BLaER1 (cell line): Measurements from ENCODE around the gene PRM3.
A peak's percentile ranks its signal among the peaks of the same experiment; 100 is the strongest.

Experiments used
- H3K27ac ChIP-seq: shearing (Covaris generic); formaldehyde crosslinking; 2 replicates; pipeline ENCODE4 v1.8.1; 2022
- H3K27me3 ChIP-seq: shearing (Covaris generic); formaldehyde crosslinking; 2 replicates; pipeline ENCODE4 v1.8.1; 2022
- H3K36me3 ChIP-seq: shearing (Covaris generic); formaldehyde crosslinking; 2 replicates; pipeline ENCODE4 v1.8.1; 2022
- H3K4me1 ChIP-seq: shearing (Covaris generic); formaldehyde crosslinking; 2 replicates; pipeline ENCODE4 v1.8.1; 2022
- H3K4me2 ChIP-seq: shearing (Covaris generic); formaldehyde crosslinking; 2 replicates; pipeline ENCODE4 v1.8.1; 2022
- H3K4me3 ChIP-seq: shearing (Covaris generic); formaldehyde crosslinking; 2 replicates; pipeline ENCODE4 v1.8.1; 2022
- H3K9ac ChIP-seq: shearing (Covaris generic); formaldehyde crosslinking; 2 replicates; pipeline ENCODE4 v1.8.1; 2022
- H3K9me3 ChIP-seq: shearing (Covaris generic); formaldehyde crosslinking; 2 replicates; pipeline ENCODE4 v1.8.1; 2022
- H4K20me1 ChIP-seq: shearing (Covaris generic); formaldehyde crosslinking; 2 replicates; pipeline ENCODE4 v1.8.1; 2022
- Cebpa-rat ChIP-seq: shearing (Covaris generic); IDR thresholded peaks from 2 replicates; pipeline ENCODE4 v1.8.1; 2022

Gene PRM3

GRCh38 chr16:11313493-11314308 is 40.3 kb upstream of the PRM3 start:
- no peaks in the 10 kb centered on the region for H3K27me3 ChIP-seq
- no peak for TF ChIP-seq Cebpa-rat
- peak overlapping the region; percentile 64 for H3K27ac ChIP-seq
- no peak overlapping the region; the same call in 1 of the 2 replicates for H3K9ac ChIP-seq
- peaks cover 80% of the 10 kb centered on the region for H3K4me1 ChIP-seq
- H3K36me3 ChIP-seq, result no peaks in the 10 kb centered on the region
- no peaks in the 10 kb centered on the region for H4K20me1 ChIP-seq
- peak overlapping the region; percentile 82 for H3K4me2 ChIP-seq
- no peaks in the 10 kb centered on the region for H3K9me3 ChIP-seq
- H3K4me3 ChIP-seq, result no peak overlapping the region

GRCh38 chr16:11312718-11313492 is 39.5 kb upstream of the PRM3 start:
- Histone ChIP-seq H3K27ac (peak overlapping the region; percentile 64), H3K4me1 (peaks cover 88% of the 10 kb centered on the region), H4K20me1 (no peaks in the 10 kb centered on the region), H3K9ac (peak overlapping the region; percentile 4; the same call in 1 of the 2 replicates), H3K4me2 (peak overlapping the region; percentile 70), H3K27me3 (no peaks in the 10 kb centered on the region), H3K9me3 (peaks cover 7% of the 10 kb centered on the region), H3K4me3 (0 out of 2 replicates have a peak overlapping the region, but pooled peaks have one; percentile 5), H3K36me3 (no peaks in the 10 kb centered on the region)
- no peak for TF ChIP-seq Cebpa-rat

DNA sequence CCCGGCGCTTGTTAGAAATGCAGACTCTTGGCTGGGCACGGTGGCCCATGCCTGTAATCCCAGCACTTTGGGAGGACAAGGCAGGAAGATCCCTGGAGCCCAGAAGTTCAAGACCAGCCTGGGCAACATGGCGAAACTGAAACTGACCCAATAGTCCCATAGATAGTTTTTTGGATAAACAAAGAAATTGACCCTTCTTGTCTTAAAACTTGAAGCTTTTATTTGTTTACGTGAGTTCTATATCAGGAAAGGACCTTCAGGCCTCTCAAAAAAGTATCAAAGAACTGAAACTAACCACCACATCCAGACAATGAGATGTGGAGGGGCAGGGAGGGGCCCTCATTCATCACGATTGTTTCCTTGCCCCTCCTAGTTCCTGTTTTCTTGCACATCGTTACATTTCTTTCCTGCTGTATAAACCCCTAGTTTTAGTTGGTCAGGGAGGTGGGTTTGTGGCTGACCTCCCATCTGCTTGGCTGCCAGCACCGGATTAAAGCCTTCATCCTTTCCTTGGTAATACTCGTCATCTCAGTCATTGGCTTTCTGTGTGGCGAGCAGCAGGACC is 37.6 kb upstream of the PRM3 start:
- H3K4me3 ChIP-seq, result 0 out of 2 replicates have a peak overlapping the region, but pooled peaks have one; percentile 0
- peak overlapping the region; percentile 90 for H3K27ac ChIP-seq
- peak overlapping the region; percentile 55; the same call in 1 of the 2 replicates for H3K9ac ChIP-seq

DNA sequence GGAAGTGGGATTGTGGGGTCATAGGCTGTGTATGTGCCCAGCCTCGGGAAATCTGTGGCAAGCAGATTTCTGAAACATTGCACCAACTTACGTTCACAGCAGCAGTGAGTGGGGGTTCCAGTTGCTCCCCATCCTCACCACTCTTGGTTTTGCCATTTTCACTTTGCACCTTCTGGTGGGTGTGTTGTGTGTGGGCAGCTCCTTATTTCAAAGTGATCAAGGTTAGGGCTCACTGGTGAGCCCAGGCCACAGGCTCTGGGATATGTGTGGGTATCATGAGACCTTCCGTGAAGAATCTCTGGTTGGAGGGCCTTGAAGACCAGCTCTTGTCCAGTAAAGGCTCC is 37.2 kb upstream of the PRM3 start:
- no peaks in the 10 kb centered on the region for H3K36me3 ChIP-seq
- H3K9ac ChIP-seq, result peak overlapping the region; percentile 55; the same call in 1 of the 2 replicates
- H3K27ac ChIP-seq, result peak overlapping the region; percentile 90
- H3K9me3 ChIP-seq, result peaks cover 29% of the 10 kb centered on the region
- H3K4me3 ChIP-seq, result 0 out of 2 replicates have a peak overlapping the region, but pooled peaks have one; percentile 0
- no peaks in the 10 kb centered on the region for H4K20me1 ChIP-seq
- no peaks in the 10 kb centered on the region for H3K27me3 ChIP-seq
- peak overlapping the region; percentile 68 for H3K4me2 ChIP-seq
- peaks cover 80% of the 10 kb centered on the region for H3K4me1 ChIP-seq
- TF ChIP-seq Cebpa-rat, result no peak

More for the DNA sequence above, 37.6 kb upstream of the PRM3 start:
- H4K20me1 ChIP-seq, result no peaks in the 10 kb centered on the region
- H3K9me3 ChIP-seq, result peaks cover 25% of the 10 kb centered on the region
- peak overlapping the region; percentile 68 for H3K4me2 ChIP-seq
- peaks cover 85% of the 10 kb centered on the region for H3K4me1 ChIP-seq
- TF ChIP-seq Cebpa-rat, result no peak
- no peaks in the 10 kb centered on the region for H3K27me3 ChIP-seq
- H3K36me3 ChIP-seq, result no peaks in the 10 kb centered on the region

- peak overlapping the region; percentile 90 for H3K27ac ChIP-seq
- H3K4me2 ChIP-seq, result peak overlapping the region; percentile 68
- no peaks in the 10 kb centered on the region for H3K36me3 ChIP-seq
- peak overlapping the region; percentile 23; the same call in 1 of the 2 replicates for H3K9ac ChIP-seq
- no peaks in the 10 kb centered on the region for H3K27me3 ChIP-seq
- no peak for TF ChIP-seq Cebpa-rat
- peaks cover 75% of the 10 kb centered on the region for H3K4me1 ChIP-seq
- H3K9me3 ChIP-seq, result peaks cover 34% of the 10 kb centered on the region
- H3K4me3 ChIP-seq, result 0 out of 2 replicates have a peak overlapping the region, but pooled peaks have one; percentile 0
- H4K20me1 ChIP-seq, result no peaks in the 10 kb centered on the region
Measured at GRCh38 chr16:11309895-11310633, 36.6 kb upstream of the PRM3 start.

- H4K20me1 ChIP-seq, result no peaks in the 10 kb centered on the region
- H3K27ac ChIP-seq, result peak overlapping the region; percentile 90
- no peaks in the 10 kb centered on the region for H3K36me3 ChIP-seq
- H3K4me2 ChIP-seq, result peak overlapping the region; percentile 68
- peaks cover 67% of the 10 kb centered on the region for H3K4me1 ChIP-seq
- H3K27me3 ChIP-seq, result no peaks in the 10 kb centered on the region
- TF ChIP-seq Cebpa-rat, result no peak
- peaks cover 34% of the 10 kb centered on the region for H3K9me3 ChIP-seq
- H3K4me3 ChIP-seq, result peak overlapping the region; percentile 35
- H3K9ac ChIP-seq, result no peak overlapping the region; the same call in 1 of the 2 replicates
Measured at GRCh38 chr16:11308493-11309283, 35.3 kb upstream of the PRM3 start.

DNA sequence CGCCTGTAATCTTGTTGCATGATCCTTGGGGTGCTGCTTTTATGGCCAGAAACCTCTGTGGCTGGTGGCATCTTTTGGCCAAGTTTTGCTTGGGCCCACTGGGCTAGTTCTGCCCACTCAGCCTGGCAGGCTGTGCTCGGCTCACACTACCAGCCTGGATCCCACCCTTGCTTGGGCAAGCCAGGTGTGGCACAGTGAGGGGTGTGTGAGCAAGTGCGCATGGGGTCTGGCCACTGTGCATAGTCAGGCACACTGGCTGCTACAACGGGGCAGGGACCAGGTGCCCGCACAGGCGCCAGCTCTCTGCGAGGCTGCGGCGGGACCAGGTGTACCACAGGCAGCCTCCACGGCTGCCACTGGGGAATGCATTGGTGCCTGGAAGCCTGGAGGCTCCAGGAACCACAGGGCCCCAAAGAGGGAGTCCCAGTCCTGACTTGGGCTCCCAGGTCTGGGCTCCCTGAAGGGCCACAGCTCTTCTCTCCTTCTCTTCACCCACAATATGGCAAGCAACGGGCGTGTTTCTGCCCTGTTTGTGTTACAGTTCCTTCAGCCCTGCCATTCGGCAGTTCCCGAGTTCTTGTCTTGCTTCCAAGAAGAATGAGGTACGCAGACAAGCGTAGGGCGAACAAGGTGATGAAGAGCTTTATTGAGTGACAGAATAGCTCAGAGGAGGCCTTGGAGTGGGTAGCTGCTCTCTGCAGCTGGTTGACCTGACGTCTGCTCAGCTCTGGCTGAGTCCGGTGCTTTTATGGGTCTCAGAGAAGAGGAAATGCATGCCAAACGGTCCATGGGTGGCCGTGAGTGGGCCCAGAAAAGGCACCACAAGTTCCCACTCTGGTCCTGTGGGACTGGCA is 34.4 kb upstream of the PRM3 start:
- no peak for TF ChIP-seq Cebpa-rat
- no peaks in the 10 kb centered on the region for H4K20me1 ChIP-seq
- H3K4me1 ChIP-seq, result peaks cover 67% of the 10 kb centered on the region
- H3K4me2 ChIP-seq, result peak overlapping the region; percentile 68
- no peak overlapping the region for H3K9ac ChIP-seq
- H3K27ac ChIP-seq, result peak overlapping the region; percentile 90
- H3K36me3 ChIP-seq, result no peaks in the 10 kb centered on the region
- H3K9me3 ChIP-seq, result peaks cover 34% of the 10 kb centered on the region
- H3K27me3 ChIP-seq, result no peaks in the 10 kb centered on the region
- H3K4me3 ChIP-seq, result peak overlapping the region; percentile 35
